Endothelial cell of hepatic sinusoid (primary cell): ENCODE data around the gene C16orf96.

Experiments used
- in situ Hi-C: cut with HindIII; loops from 2 replicates; pipeline ENCODE4 v1.10.0; 2017; ENCODE audit warnings: low sequenced_read_pairs

C16orf96 gene

GRCh38 chr16:4613636-4614570 is 57.8 kb downstream of the C16orf96 start:
- in situ Hi-C loops = no loop called here

GRCh38 chr16:4614571-4615383 is 58.6 kb downstream of the C16orf96 start, which contains the start of gene UBALD1:
Gene UBALD1 (minus strand): TSS chr16:4614888. CDS start chr16:4614797, 91 bp downstream.
- in situ Hi-C loops = no loop called here

- in situ Hi-C loops = no loop called here
Measured at GRCh38 chr16:4615384-4616046, 59.4 kb downstream of the C16orf96 start.

- in situ Hi-C loops = no loop called here
Measured at GRCh38 chr16:4616047-4616811, 60.1 kb downstream of the C16orf96 start.

GRCh38 chr16:4617880-4618279 is 61.7 kb downstream of the C16orf96 start:
- in situ Hi-C loops = no loop called here

- in situ Hi-C loops = no loop called here
Measured at GRCh38 chr16:4618645-4619418, 62.7 kb downstream of the C16orf96 start.

- in situ Hi-C loops = no loop called here
Measured at GRCh38 chr16:4623593-4623992, 67.5 kb downstream of the C16orf96 start.

- in situ Hi-C loops = no loop called here
Measured at GRCh38 chr16:4624015-4624826, 68.1 kb downstream of the C16orf96 start, which contains the start of gene MGRN1. Gene MGRN1 (plus strand): TSS chr16:4624826. CDS start chr16:4624961, 135 bp downstream.

GRCh38 chr16:4624827-4625559 is 68.9 kb downstream of the C16orf96 start:
- in situ Hi-C loops = no loop called here

- in situ Hi-C loops = no loop called here
Measured at GRCh38 chr16:4625560-4626159, 69.5 kb downstream of the C16orf96 start.

- in situ Hi-C loops = no loop called here
Measured at GRCh38 chr16:4626396-4626795, 70.3 kb downstream of the C16orf96 start.

GRCh38 chr16:4628283-4628682 is 72.1 kb downstream of the C16orf96 start:
- in situ Hi-C loops = no loop called here

GRCh38 chr16:4631444-4631843 is 75.3 kb downstream of the C16orf96 start:
- in situ Hi-C loops = no loop called here

- in situ Hi-C loops = no loop called here
Measured at GRCh38 chr16:4633910-4634635, 77.9 kb downstream of the C16orf96 start.

- in situ Hi-C loops = no loop called here
Measured at GRCh38 chr16:4634768-4635167, 78.6 kb downstream of the C16orf96 start.

- in situ Hi-C loops = no loop called here
Measured at GRCh38 chr16:4636196-4636595, 80.1 kb downstream of the C16orf96 start.
